CD4-positive, alpha-beta T cell (primary cell): ENCODE results near the gene PHF1. TPM values are rescaled to one million over a fixed set of nuclear protein-coding genes. Genes with fewer than 3 reads are reported as not detected.

Experiments used
- ATAC-seq: fragments of 200-7000 bp; cut with Tn5 transposase; one replicate; pipeline ENCODE4 v1.10.0; 2022; ENCODE audit warnings: mild to moderate bottlenecking; ENCODE audit not compliant: poor library complexity
- CTCF ChIA-PET: fragments of 350-600 bp; sonication (Branson Sonifier 250); formaldehyde crosslinking; loops from one replicate; lab custom pipeline; 2021; ENCODE audit warnings: antibody characterized with exemption, inconsistent platforms; lab: Charles Lee
- POLR2A ChIA-PET: fragments of 350-600 bp; sonication (Branson Sonifier 250); formaldehyde crosslinking; loops from one replicate; lab custom pipeline; 2021; ENCODE audit warnings: antibody characterized with exemption, inconsistent platforms; lab: Charles Lee
- DNase-seq, 14 experiments: peaks; one replicate each; pipeline ENCODE4 v3.0.0-alpha.2; 2013 to 2020; ENCODE audit warnings: mixed read lengths in 2 of 14
- H3K27ac ChIP-seq, 2 donors: one replicate each; pipeline versions ENCODE4 v1.5.1 to v1.7.0; 2013; ENCODE audit warnings: low read length in 2 of 2, low read depth in 1 of 2, mild to moderate bottlenecking in 1 of 2
- H3K27me3 ChIP-seq, 2 experiments: 1 replicate in 1 of 2; 2 replicates in 1 of 2; pipeline versions ENCODE4 v1.6.1 to v1.7.0; 2013; ENCODE audit warnings: low read length in 2 of 2, control low read depth in 1 of 2, mild to moderate bottlenecking in 1 of 2, moderate library complexity in 1 of 2; ENCODE audit not compliant: insufficient read depth in 2 of 2, control insufficient read depth in 1 of 2
- H3K36me3 ChIP-seq: one replicate; pipeline ENCODE4 v1.6.1; 2013; ENCODE audit warnings: low read length, control low read depth; ENCODE audit not compliant: insufficient read depth
- H3K4me1 ChIP-seq: one replicate; pipeline ENCODE4 v1.6.1; 2013; ENCODE audit warnings: low read length, control low read depth; ENCODE audit not compliant: insufficient read depth
- H3K4me3 ChIP-seq: one replicate; pipeline ENCODE4 v1.5.1; 2013; ENCODE audit warnings: mild to moderate bottlenecking, low read length, moderate library complexity
- H3K9me3 ChIP-seq, 2 experiments: 1 replicate in 1 of 2; 2 replicates in 1 of 2; pipeline versions ENCODE4 v1.6.1 to v1.7.0; 2013; ENCODE audit warnings: low read length in 2 of 2, mild to moderate bottlenecking in 2 of 2, control low read depth in 1 of 2, moderate library complexity in 1 of 2; ENCODE audit not compliant: control insufficient read depth in 1 of 2, insufficient read depth in 1 of 2
- H3K27ac Mint-ChIP-seq: one replicate; pipeline ENCODE4 v1.8.0; 2020; ENCODE audit warnings: mixed read lengths
- H3K27me3 Mint-ChIP-seq: one replicate; pipeline ENCODE4 v1.8.0; 2021; ENCODE audit warnings: mixed read lengths
- H3K36me3 Mint-ChIP-seq: one replicate; pipeline ENCODE4 v1.8.0; 2021; ENCODE audit warnings: low read depth, mixed read lengths
- H3K4me1 Mint-ChIP-seq: one replicate; pipeline ENCODE4 v1.8.0; 2021; ENCODE audit warnings: low read depth, mixed read lengths
- H3K4me3 Mint-ChIP-seq: one replicate; pipeline ENCODE4 v1.8.0; 2020; ENCODE audit warnings: mild to moderate bottlenecking, mixed read lengths
- H3K9me3 Mint-ChIP-seq: one replicate; pipeline ENCODE4 v1.8.0; 2020; ENCODE audit warnings: mixed read lengths
- intact Hi-C, 2 experiments: fragments of 100-400 bp; cut with DNase I in 1 of 2; cut with micrococcal nuclease in 1 of 2; formaldehyde crosslinking; loops; one replicate each; pipeline versions ENCODE4 v1.15.1 to v1.9.0; 2023 to 2025; cut with DNase I, micrococcal nuclease
- total RNA-seq, 174 experiments: library from RNA in 2 of 174; stranded (reverse) in 2 of 174; gene quantifications; one replicate each; pipeline ENCODE4 v1.2.3 and lab custom pipeline; 2021 to 2026
- TF ChIP-seq, protein P1 (sequence below): fragments of 200-600 bp; IDR thresholded peaks from one replicate; pipeline ENCODE4 v1.8.0; 2022; ENCODE audit warnings: antibody characterized with exemption, mild to moderate bottlenecking

Gene PHF1
- total RNA-seq, 2 experiments from 2014 or later: 545 to 557 TPM

DNA sequence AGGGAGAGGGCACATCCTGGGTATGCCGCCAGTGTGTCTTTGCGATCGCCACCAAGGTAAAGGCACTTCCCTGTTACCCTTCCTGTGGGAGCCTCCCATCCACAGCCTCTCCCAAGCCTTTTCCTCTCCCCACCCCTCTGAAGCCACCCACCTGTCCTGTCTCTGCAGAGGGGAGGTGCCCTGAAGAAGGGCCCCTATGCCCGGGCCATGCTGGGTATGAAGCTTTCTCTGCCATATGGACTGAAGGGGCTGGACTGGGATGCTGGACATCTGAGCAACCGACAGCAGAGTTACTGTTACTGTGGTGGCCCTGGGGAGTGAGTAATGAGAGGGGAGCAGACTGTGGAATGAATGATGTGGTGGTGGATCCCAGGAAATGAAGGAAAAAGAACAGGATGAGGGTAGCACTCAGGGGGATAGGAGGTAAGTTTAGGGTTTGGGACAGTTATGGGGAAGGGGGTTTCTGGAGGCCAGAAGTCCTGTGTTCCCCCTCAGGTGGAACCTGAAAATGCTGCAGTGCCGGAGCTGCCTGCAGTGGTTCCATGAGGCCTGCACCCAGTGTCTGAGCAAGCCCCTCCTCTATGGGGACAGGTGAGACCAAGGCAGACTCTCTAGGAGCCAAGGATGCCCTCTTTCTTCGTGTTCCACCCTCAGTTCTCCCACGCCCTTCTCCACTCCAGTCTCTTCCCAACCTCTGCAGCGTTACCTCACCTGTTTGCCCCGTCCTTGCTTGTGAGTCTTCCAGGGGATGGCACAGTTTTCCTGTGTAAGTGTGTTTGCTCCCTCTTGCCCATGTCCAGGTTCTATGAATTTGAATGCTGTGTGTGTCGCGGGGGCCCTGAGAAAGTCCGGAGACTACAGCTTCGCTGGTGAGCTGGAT lies 2.7 kb downstream of the PHF1 start:
- Mint-ChIP-seq H3K4me3 (peak overlapping the region; percentile 94), H3K27me3 (no peaks in the 10 kb centered on the region), H3K36me3 (peaks cover 74% of the 10 kb centered on the region), H3K27ac (peak overlapping the region; percentile 98), H3K9me3 (no peaks in the 10 kb centered on the region), H3K4me1 (peaks cover 82% of the 10 kb centered on the region)
- Histone ChIP-seq H3K4me1 (peaks cover 80% of the 10 kb centered on the region), H3K4me3 (no peak overlapping the region), H3K27ac (no peak overlapping the region), H3K9me3 (no peaks in the 10 kb centered on the region), H3K27me3 (no peaks in the 10 kb centered on the region), H3K36me3 (peaks cover 42% of the 10 kb centered on the region)
- intact Hi-C loops: loop anchor here in 1 of 2 experiments (5.0 kb wide), 1 partner anchor 211 kb away; the partner anchor contains the start of genes HSD17B8, RXRB and SLC39A7
- TF ChIP-seq, protein P1, sequence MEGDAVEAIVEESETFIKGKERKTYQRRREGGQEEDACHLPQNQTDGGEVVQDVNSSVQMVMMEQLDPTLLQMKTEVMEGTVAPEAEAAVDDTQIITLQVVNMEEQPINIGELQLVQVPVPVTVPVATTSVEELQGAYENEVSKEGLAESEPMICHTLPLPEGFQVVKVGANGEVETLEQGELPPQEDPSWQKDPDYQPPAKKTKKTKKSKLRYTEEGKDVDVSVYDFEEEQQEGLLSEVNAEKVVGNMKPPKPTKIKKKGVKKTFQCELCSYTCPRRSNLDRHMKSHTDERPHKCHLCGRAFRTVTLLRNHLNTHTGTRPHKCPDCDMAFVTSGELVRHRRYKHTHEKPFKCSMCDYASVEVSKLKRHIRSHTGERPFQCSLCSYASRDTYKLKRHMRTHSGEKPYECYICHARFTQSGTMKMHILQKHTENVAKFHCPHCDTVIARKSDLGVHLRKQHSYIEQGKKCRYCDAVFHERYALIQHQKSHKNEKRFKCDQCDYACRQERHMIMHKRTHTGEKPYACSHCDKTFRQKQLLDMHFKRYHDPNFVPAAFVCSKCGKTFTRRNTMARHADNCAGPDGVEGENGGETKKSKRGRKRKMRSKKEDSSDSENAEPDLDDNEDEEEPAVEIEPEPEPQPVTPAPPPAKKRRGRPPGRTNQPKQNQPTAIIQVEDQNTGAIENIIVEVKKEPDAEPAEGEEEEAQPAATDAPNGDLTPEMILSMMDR: no peak
- DNase-seq (peak in 1 of 14 experiments; percentile 23), ATAC-seq (no peak)
- CTCF ChIA-PET: no interaction called here
- POLR2A ChIA-PET: interaction anchor here (1.0 to 1.2 kb wide), 2 partner anchors 12 to 18 kb away, joined by 3 to 5 read pairs; no protein-coding TSS in a partner anchor

DNA sequence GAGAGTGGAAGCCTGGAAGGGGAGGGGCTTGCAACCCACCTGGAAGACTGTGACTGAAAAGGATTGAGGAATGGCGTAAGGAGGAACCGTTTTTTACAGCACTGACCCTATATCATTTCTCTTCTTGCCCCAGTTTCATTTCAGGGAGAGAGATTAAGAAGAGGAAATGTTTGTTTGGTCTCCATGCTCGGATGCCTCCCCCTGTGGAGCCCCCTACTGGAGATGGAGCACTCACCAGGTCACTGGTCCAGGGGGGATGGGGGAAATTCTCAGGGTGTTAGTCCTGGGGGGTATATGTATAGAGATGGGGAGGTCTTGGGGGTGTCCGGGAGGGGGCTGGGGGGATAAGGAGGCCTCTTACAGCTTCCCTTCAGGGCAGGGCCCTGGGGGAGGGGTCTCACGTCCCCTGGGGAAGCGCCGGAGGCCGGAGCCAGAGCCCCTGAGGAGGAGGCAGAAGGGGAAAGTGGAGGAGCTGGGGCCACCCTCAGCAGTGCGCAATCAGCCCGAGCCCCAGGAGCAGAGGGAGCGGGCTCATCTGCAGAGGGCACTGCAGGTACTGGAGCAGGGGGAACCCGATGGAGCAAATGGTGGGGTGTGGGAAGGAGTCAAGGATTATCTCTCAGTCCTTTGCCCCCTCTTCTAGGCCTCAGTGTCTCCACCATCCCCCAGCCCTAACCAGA lies 3.9 kb downstream of the PHF1 start:
- Mint-ChIP-seq H3K4me1 (peaks cover 88% of the 10 kb centered on the region), H3K9me3 (no peaks in the 10 kb centered on the region), H3K27me3 (no peaks in the 10 kb centered on the region), H3K4me3 (peak overlapping the region; percentile 94), H3K27ac (peak overlapping the region; percentile 98), H3K36me3 (peaks cover 69% of the 10 kb centered on the region)
- CTCF ChIA-PET: interaction anchor here (3.2 kb wide), 1 partner anchor 11 kb away, joined by 9 read pairs; no protein-coding TSS in a partner anchor
- intact Hi-C loops: loop anchor here (5.0 kb wide), 2 partner anchors 102 to 212 kb away; partner anchors contain the start of genes HSD17B8 (in 1 of the 2), RXRB (in 1 of the 2), SLC39A7 (in 1 of the 2) and TAPBP (in 1 of the 2)
- Histone ChIP-seq H3K27me3 (no peaks in the 10 kb centered on the region), H3K36me3 (peaks cover 42% of the 10 kb centered on the region), H3K4me3 (no peak overlapping the region), H3K27ac (no peak overlapping the region), H3K4me1 (peaks cover 87% of the 10 kb centered on the region), H3K9me3 (no peaks in the 10 kb centered on the region)
- ATAC-seq (no peak), DNase-seq (peak in 1 of 14 experiments; percentile 63)
- TF ChIP-seq, protein P1: no peak
- POLR2A ChIA-PET: interaction anchor here (1.0 kb wide), 1 partner anchor 16 kb away, joined by 5 read pairs; no protein-coding TSS in a partner anchor

DNA sequence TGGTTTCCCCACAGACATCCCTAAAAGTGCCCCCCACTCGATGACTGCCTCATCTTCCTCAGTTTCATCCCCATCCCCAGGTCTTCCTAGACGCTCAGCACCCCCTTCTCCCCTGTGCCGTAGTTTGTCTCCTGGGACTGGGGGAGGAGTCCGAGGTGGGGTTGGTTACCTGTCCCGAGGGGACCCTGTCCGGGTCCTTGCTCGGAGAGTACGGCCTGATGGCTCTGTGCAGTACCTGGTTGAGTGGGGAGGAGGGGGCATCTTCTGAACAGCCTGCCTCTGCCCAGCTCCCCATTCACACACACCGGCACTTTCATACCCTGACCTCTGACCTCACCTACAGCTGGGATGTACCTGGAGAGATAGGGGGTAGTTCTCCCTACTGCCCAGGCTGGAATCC lies 5.0 kb downstream of the PHF1 start:
- POLR2A ChIA-PET: interaction anchor here (0.7 to 4.8 kb wide), 5 partner anchors 9 to 444 kb away, joined by 3 to 60 read pairs (median 9); partner anchors contain the start of genes PFDN6 and WDR46
- intact Hi-C loops: loop anchor here (2.0 to 5.0 kb wide), 2 partner anchors 15 to 104 kb away; partner anchors contain the start of gene TAPBP (in 1 of the 2)
- H3K27ac ChIP-seq: peak overlapping the region; percentile 94
- Mint-ChIP-seq H3K27me3 (no peaks in the 10 kb centered on the region), H3K36me3 (peaks cover 69% of the 10 kb centered on the region), H3K4me3 (peak overlapping the region; percentile 94), H3K9me3 (no peaks in the 10 kb centered on the region), H3K27ac (peak overlapping the region; percentile 98), H3K4me1 (peaks cover 84% of the 10 kb centered on the region)
- ATAC-seq: no peak
- H3K4me3 ChIP-seq: no peak overlapping the region
- H3K36me3 ChIP-seq: peaks cover 42% of the 10 kb centered on the region
- peaks cover 92% of the 10 kb centered on the region for H3K4me1 ChIP-seq
- no peaks in the 10 kb centered on the region for H3K27me3 ChIP-seq
- no peaks in the 10 kb centered on the region for H3K9me3 ChIP-seq
- DNase-seq: peak in 1 of 14 experiments; percentile 42
- TF ChIP-seq, protein P1: no peak
- CTCF ChIA-PET: interaction anchor here (3.2 kb wide), 1 partner anchor 10 kb away, joined by 9 read pairs; no protein-coding TSS in a partner anchor
